ENCODE data around the gene PODXL. TPM values are rescaled to one million over a fixed set of nuclear protein-coding genes. Genes with fewer than 3 reads are reported as not detected.

PODXL gene
- polyA plus RNA-seq, 2 of the 4 experiments (the other 2 are of a cell fraction) = 13.2 to 35.3 TPM

DNA sequence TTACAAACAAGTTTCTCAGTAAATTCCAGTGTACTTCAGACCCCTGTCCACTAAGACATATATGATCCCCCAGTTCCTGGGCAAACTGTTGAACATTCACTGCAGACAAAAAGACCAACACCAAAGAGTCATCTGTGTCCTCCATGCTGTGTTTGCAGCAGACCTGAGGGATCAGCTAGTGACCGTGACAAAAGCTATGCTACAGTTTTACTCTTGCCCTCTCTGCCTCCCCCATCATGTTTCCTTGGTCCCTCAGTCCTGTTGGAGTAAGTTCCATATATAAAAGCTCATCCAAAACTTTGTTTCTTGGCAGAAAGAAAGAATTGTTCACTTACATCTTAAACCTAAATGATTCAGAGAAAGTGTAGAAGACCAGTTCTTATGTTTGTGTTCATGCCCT, 56.1 kb downstream of the PODXL start (continued):
- TF ChIP-seq POLR2AphosphoS2 (conservative IDR thresholded peaks at IDR 0.05; ENCODE audit: low read length) (no peak), NR3C1 (IDR thresholded peaks at IDR 0.05) (no peak), RCOR1 (IDR thresholded peaks at IDR 0.05; ENCODE audit: low read depth, low read length) (no peak), MYC (IDR thresholded peaks at IDR 0.05; ENCODE audit: borderline replicate concordance, low read length) (no peak), HOXA7 (CRISPR knock-in tag; IDR thresholded peaks at IDR 0.05) (no peak), MAZ (IDR thresholded peaks at IDR 0.05; ENCODE audit: borderline replicate concordance, low read depth, low read length) (no peak), POLR2A (IDR thresholded peaks at IDR 0.05; ENCODE audit: low read length) (no peak)

DNA sequence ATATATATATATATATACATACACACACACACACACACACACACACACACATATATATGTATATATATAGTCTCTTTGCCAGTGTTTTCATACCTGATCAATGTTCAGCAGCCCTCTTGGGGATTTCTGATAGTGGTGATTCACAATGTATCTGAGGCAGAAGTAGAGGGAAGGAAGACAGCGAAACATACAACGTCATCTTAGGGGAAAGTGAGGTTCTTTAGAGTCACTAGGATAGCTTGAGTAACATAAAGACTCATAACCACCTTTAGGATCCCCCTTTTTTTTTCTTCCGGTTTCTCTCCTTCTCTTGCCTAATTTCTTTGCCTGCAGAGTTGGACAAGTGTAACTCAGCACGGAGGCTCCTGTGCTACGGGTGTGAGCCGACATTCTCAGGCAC, 56.6 kb downstream of the PODXL start:
- Histone ChIP-seq H3K27ac (no peak overlapping the region), H3K9me3 (no peaks in the 10 kb centered on the region), H3K4me2 (no peak overlapping the region), H3K4me1 (peaks cover 14% of the 10 kb centered on the region), H3K4me3 (no peak overlapping the region)
- ATAC-seq = no peak
- DNase-seq (ENCODE audit: low read depth in 1 of 2, low spot score in 1 of 2) = no peak
- ChIA-PET POLR2A (no interaction called here), CTCF (interaction anchor here (0.9 to 2.2 kb wide), 6 partner anchors 9 to 155 kb away, joined by 3 to 11 read pairs (median 4); no protein-coding TSS in a partner anchor)
- WGBS (ENCODE audit: missing lambda C conversion rate) = 88% methylated on average over 6 of the region's 6 CpGs
- no peak for FAIRE-seq
- no peak for TF ChIP-seq CEBPB (IDR thresholded peaks at IDR 0.05)
- TF ChIP-seq, protein P1, sequence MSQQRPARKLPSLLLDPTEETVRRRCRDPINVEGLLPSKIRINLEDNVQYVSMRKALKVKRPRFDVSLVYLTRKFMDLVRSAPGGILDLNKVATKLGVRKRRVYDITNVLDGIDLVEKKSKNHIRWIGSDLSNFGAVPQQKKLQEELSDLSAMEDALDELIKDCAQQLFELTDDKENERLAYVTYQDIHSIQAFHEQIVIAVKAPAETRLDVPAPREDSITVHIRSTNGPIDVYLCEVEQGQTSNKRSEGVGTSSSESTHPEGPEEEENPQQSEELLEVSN (IDR thresholded peaks at IDR 0.05; ENCODE audit: borderline replicate concordance, low read depth) = no peak
- no peak for TF ChIP-seq MAZ (IDR thresholded peaks at IDR 0.05; ENCODE audit: borderline replicate concordance, low read depth, low read length)
- no peak for TF ChIP-seq TP53 (CRISPR knock-in tag; IDR thresholded peaks at IDR 0.05)
- no peak for TF ChIP-seq EHMT2 (IDR thresholded peaks at IDR 0.05; ENCODE audit: low read depth)
- TF ChIP-seq, protein P2, sequence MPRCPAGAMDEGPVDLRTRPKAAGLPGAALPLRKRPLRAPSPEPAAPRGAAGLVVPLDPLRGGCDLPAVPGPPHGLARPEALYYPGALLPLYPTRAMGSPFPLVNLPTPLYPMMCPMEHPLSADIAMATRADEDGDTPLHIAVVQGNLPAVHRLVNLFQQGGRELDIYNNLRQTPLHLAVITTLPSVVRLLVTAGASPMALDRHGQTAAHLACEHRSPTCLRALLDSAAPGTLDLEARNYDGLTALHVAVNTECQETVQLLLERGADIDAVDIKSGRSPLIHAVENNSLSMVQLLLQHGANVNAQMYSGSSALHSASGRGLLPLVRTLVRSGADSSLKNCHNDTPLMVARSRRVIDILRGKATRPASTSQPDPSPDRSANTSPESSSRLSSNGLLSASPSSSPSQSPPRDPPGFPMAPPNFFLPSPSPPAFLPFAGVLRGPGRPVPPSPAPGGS (IDR thresholded peaks at IDR 0.05) = no peak
- TF ChIP-seq HOXA7 (CRISPR knock-in tag; IDR thresholded peaks at IDR 0.05) = no peak
- TF ChIP-seq HOXB5 (CRISPR knock-in tag; IDR thresholded peaks at IDR 0.05) = no peak

DNA sequence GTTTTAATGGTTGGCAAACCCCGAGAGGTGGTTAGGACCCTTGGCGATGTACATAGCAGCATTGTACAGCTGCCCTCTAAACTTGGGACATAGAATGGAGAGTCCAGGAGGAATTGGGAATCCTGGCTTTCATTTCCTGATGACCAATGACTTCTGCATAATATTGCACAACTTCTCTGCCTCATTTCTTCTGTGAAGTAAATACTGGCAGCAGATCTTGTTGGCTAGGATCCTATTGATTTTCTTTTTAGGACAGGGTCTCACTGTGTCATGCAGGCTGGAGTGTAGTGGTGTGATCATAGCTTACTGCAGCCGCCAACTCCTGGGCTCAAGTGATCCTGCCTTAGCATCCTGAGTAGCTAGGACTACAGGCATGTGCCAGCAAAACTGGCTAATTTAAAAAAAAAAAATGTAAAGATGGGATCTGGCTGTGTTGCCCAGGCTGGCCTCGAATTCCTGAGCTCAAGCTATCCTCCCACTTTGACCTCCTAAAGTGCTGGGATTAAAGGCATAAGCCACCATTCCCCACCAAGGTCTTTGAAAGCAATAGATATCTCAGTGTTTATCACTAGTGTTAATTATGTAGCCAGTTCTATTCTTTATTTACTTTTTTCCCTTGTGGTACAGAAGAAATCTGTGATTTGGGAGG, 58.1 kb downstream of the PODXL start:
- no peaks in the 10 kb centered on the region for H3K9me3 ChIP-seq
- TF ChIP-seq EHF (CRISPR knock-in tag; IDR thresholded peaks at IDR 0.05) = no peak
- TF ChIP-seq ZSCAN20 (CRISPR knock-in tag; IDR thresholded peaks at IDR 0.05) = no peak
- no peak for TF ChIP-seq PHF8 (IDR thresholded peaks at IDR 0.05; ENCODE audit: borderline replicate concordance, low read depth)
- TF ChIP-seq HOXA7 (CRISPR knock-in tag; IDR thresholded peaks at IDR 0.05) = no peak
- TF ChIP-seq, protein P3, sequence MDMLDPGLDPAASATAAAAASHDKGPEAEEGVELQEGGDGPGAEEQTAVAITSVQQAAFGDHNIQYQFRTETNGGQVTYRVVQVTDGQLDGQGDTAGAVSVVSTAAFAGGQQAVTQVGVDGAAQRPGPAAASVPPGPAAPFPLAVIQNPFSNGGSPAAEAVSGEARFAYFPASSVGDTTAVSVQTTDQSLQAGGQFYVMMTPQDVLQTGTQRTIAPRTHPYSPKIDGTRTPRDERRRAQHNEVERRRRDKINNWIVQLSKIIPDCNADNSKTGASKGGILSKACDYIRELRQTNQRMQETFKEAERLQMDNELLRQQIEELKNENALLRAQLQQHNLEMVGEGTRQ (IDR thresholded peaks at IDR 0.05) = no peak
- no peak for TF ChIP-seq CBX2 (IDR thresholded peaks at IDR 0.05; ENCODE audit: borderline replicate concordance, low read depth)
- no peak for TF ChIP-seq KDM1A (IDR thresholded peaks at IDR 0.05; ENCODE audit: low read depth)
- FAIRE-seq (no peak), DNase-seq (ENCODE audit: low read depth in 1 of 2, low spot score in 1 of 2) (no peak), ATAC-seq (no peak)
- H3K27ac ChIP-seq = no peak overlapping the region
- ChIA-PET POLR2A (no interaction called here), CTCF (interaction anchor here (0.8 to 1.2 kb wide), 5 partner anchors 9 to 429 kb away, joined by 3 to 4 read pairs (median 4); no protein-coding TSS in a partner anchor)
- no peak overlapping the region for H3K4me2 ChIP-seq
- no peak overlapping the region for H3K4me3 ChIP-seq
- H3K4me1 ChIP-seq = peaks cover 10% of the 10 kb centered on the region
- WGBS (ENCODE audit: missing lambda C conversion rate) = 91% methylated on average over 4 of the region's 4 CpGs

GRCh38 chr7:131497454-131497853, 59.0 kb downstream of the PODXL start:
- DNase-seq (ENCODE audit: low read depth in 1 of 2, low spot score in 1 of 2) (no peak), FAIRE-seq (no peak), ATAC-seq (no peak)
- Histone ChIP-seq H3K4me2 (no peak overlapping the region), H3K27ac (no peak overlapping the region), H3K4me1 (peaks cover under 1% of the 10 kb centered on the region; the same call in 2 of the 3 replicates), H3K4me3 (no peak overlapping the region), H3K9me3 (no peaks in the 10 kb centered on the region)
- CTCF ChIA-PET = interaction anchor here (0.8 to 7.2 kb wide), 5 partner anchors 10 to 158 kb away, joined by 3 to 58 read pairs (median 4); no protein-coding TSS in a partner anchor
- TF ChIP-seq ESRRA (IDR thresholded peaks at IDR 0.05; ENCODE audit: borderline replicate concordance, low read length) = no peak
- TF ChIP-seq GATA3 (IDR thresholded peaks at IDR 0.05; ENCODE audit: borderline replicate concordance) = no peak
- no peak for TF ChIP-seq ZSCAN20 (CRISPR knock-in tag; IDR thresholded peaks at IDR 0.05)
- no peak for TF ChIP-seq TP53 (CRISPR knock-in tag; IDR thresholded peaks at IDR 0.05)
- TF ChIP-seq, protein P4, sequence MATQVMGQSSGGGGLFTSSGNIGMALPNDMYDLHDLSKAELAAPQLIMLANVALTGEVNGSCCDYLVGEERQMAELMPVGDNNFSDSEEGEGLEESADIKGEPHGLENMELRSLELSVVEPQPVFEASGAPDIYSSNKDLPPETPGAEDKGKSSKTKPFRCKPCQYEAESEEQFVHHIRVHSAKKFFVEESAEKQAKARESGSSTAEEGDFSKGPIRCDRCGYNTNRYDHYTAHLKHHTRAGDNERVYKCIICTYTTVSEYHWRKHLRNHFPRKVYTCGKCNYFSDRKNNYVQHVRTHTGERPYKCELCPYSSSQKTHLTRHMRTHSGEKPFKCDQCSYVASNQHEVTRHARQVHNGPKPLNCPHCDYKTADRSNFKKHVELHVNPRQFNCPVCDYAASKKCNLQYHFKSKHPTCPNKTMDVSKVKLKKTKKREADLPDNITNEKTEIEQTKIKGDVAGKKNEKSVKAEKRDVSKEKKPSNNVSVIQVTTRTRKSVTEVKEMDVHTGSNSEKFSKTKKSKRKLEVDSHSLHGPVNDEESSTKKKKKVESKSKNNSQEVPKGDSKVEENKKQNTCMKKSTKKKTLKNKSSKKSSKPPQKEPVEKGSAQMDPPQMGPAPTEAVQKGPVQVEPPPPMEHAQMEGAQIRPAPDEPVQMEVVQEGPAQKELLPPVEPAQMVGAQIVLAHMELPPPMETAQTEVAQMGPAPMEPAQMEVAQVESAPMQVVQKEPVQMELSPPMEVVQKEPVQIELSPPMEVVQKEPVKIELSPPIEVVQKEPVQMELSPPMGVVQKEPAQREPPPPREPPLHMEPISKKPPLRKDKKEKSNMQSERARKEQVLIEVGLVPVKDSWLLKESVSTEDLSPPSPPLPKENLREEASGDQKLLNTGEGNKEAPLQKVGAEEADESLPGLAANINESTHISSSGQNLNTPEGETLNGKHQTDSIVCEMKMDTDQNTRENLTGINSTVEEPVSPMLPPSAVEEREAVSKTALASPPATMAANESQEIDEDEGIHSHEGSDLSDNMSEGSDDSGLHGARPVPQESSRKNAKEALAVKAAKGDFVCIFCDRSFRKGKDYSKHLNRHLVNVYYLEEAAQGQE (IDR thresholded peaks at IDR 0.05) = no peak
- no peak for TF ChIP-seq ZFP36 (IDR thresholded peaks at IDR 0.05; ENCODE audit: borderline replicate concordance, partially characterized antibody)
- POLR2A ChIA-PET = no interaction called here
- WGBS (ENCODE audit: missing lambda C conversion rate) = 62% methylated on average over 7 of the region's 7 CpGs

Data from A549 (cell line).